SW480 (cell line): Measurements from ENCODE around the gene ADARB2.
A peak's percentile ranks its signal among the peaks of the same experiment; 100 is the strongest.

Experiments used
- DNase-seq: peaks from one replicate; pipeline ENCODE4 v3.0.0-alpha.2; 2016; ENCODE audit warnings: low spot score

Gene ADARB2

GRCh38 chr10:1736144-1736971, 967 bp downstream of the ADARB2 start:
- DNase-seq, result no peak

- no peak for DNase-seq
These were observed 1.8 kb downstream of the ADARB2 start for GRCh38 chr10:1735562-1735961.

GRCh38 chr10:1734288-1734687, 3.0 kb downstream of the ADARB2 start:
- DNase-seq, result no peak

GRCh38 chr10:1733720-1734119, 3.6 kb downstream of the ADARB2 start:
- DNase-seq, result no peak

- DNase-seq, result no peak
These were observed 4.7 kb downstream of the ADARB2 start for GRCh38 chr10:1732564-1732996.

GRCh38 chr10:1731592-1731991, 5.7 kb downstream of the ADARB2 start:
- no peak for DNase-seq

- no peak for DNase-seq
These were observed 7.6 kb downstream of the ADARB2 start for GRCh38 chr10:1729751-1730150.

- DNase-seq, result no peak
These were observed 10.5 kb downstream of the ADARB2 start for GRCh38 chr10:1726861-1727260.

GRCh38 chr10:1724921-1725488, 12.3 kb downstream of the ADARB2 start:
- DNase-seq, result no peak

- DNase-seq, result no peak
These were observed 20.5 kb downstream of the ADARB2 start for GRCh38 chr10:1716839-1717238.

GRCh38 chr10:1715821-1716220, 21.5 kb downstream of the ADARB2 start:
- peak; percentile 44 for DNase-seq

- DNase-seq, result no peak
These were observed 24.2 kb downstream of the ADARB2 start for GRCh38 chr10:1712944-1713671.

- no peak for DNase-seq
These were observed 25.0 kb downstream of the ADARB2 start for GRCh38 chr10:1712314-1712713.

- DNase-seq, result no peak
These were observed 28.2 kb downstream of the ADARB2 start for GRCh38 chr10:1709161-1709560.

GRCh38 chr10:1708746-1709145, 28.6 kb downstream of the ADARB2 start:
- DNase-seq, result no peak

- no peak for DNase-seq
These were observed 30.6 kb downstream of the ADARB2 start for GRCh38 chr10:1706711-1707110.

- DNase-seq, result no peak
These were observed 31.1 kb downstream of the ADARB2 start for GRCh38 chr10:1706256-1706655.

- no peak for DNase-seq
These were observed 39.1 kb downstream of the ADARB2 start for GRCh38 chr10:1698185-1698584.

- no peak for DNase-seq
These were observed 41.2 kb downstream of the ADARB2 start for GRCh38 chr10:1696106-1696505.

GRCh38 chr10:1690086-1690485, 47.2 kb downstream of the ADARB2 start:
- no peak for DNase-seq

- DNase-seq, result no peak
These were observed 48.8 kb downstream of the ADARB2 start for GRCh38 chr10:1688531-1688930.

GRCh38 chr10:1687623-1688150, 49.6 kb downstream of the ADARB2 start:
- no peak for DNase-seq

GRCh38 chr10:1687190-1687589, 50.1 kb downstream of the ADARB2 start:
- peak; percentile 6 for DNase-seq
